NCI-H345 (cell line): ENCODE data around the gene DTHD1.

ENCODE experiments used
- DNase-seq: peaks from one replicate; lab custom pipeline; 2025; lab: John Stamatoyannopoulos, UW

The DTHD1 gene

GRCh38 chr4:36281384-36282106 lies at the start of gene DTHD1:
Gene DTHD1 (plus strand): TSS chr4:36281616. CDS start chr4:36281759, 143 bp downstream.
- DNase-seq, result no peak

- no peak for DNase-seq
Observed at GRCh38 chr4:36233567-36234266, 47.7 kb upstream of the DTHD1 start.

GRCh38 chr4:36235306-36235705 lies 46.1 kb upstream of the DTHD1 start:
- no peak for DNase-seq

GRCh38 chr4:36236159-36236558 lies 45.3 kb upstream of the DTHD1 start:
- no peak for DNase-seq

GRCh38 chr4:36237366-36238313 lies 43.8 kb upstream of the DTHD1 start:
- no peak for DNase-seq

- no peak for DNase-seq
Observed at GRCh38 chr4:36241771-36242170, 39.6 kb upstream of the DTHD1 start.

- no peak for DNase-seq
Observed at GRCh38 chr4:36242629-36243354, 38.6 kb upstream of the DTHD1 start.

GRCh38 chr4:36243355-36244256 lies 37.8 kb upstream of the DTHD1 start:
- DNase-seq, result peak; percentile 52

- peak; percentile 52 for DNase-seq
Observed at GRCh38 chr4:36244257-36245082, 36.9 kb upstream of the DTHD1 start, which contains the start of gene ARAP2. Gene ARAP2 (minus strand): TSS chr4:36244514. CDS start chr4:36229486, 15,028 bp downstream.

- DNase-seq, result no peak
Observed at GRCh38 chr4:36249610-36250009, 31.8 kb upstream of the DTHD1 start.

- no peak for DNase-seq
Observed at GRCh38 chr4:36251983-36252382, 29.4 kb upstream of the DTHD1 start.

GRCh38 chr4:36254371-36254770 lies 27.0 kb upstream of the DTHD1 start:
- no peak for DNase-seq

GRCh38 chr4:36255577-36255976 lies 25.8 kb upstream of the DTHD1 start:
- no peak for DNase-seq

- DNase-seq, result no peak
Observed at GRCh38 chr4:36256398-36256891, 25.0 kb upstream of the DTHD1 start.

- no peak for DNase-seq
Observed at GRCh38 chr4:36260731-36261130, 20.7 kb upstream of the DTHD1 start.

- no peak for DNase-seq
Observed at GRCh38 chr4:36264207-36264826, 17.1 kb upstream of the DTHD1 start.

- no peak for DNase-seq
Observed at GRCh38 chr4:36267486-36268268, 13.7 kb upstream of the DTHD1 start.

GRCh38 chr4:36269101-36269500 lies 12.3 kb upstream of the DTHD1 start:
- DNase-seq, result no peak
